HepG2 (cell line): ENCODE results near the gene TKTL1. TPM values are rescaled to one million over a fixed set of nuclear protein-coding genes. Genes with fewer than 3 reads are reported as not detected.

Experiments used
- CC2D1A ChIP-seq: sonication (generic); formaldehyde crosslinking; IDR thresholded peaks from 2 replicates; pipeline ENCODE4 v1.8.1; 2023; ENCODE audit warnings: mild to moderate bottlenecking, missing genetic modification reagents
- ESRRA ChIP-seq: sonication (generic); formaldehyde crosslinking; IDR thresholded peaks from 2 replicates; pipeline ENCODE4 v1.5.1; 2020; ENCODE audit warnings: mild to moderate bottlenecking, low read depth, missing genetic modification reagents
- GATAD1 ChIP-seq: IDR thresholded peaks from 2 replicates; pipeline ENCODE4 v1.6.1; 2016; ENCODE audit warnings: missing genetic modification reagents, missing compliant biosample characterization
- HOXA9 ChIP-seq: sonication (generic); formaldehyde crosslinking; IDR thresholded peaks from 2 replicates; pipeline ENCODE4 v1.8.1; 2022; ENCODE audit warnings: missing genetic modification reagents, mild to moderate bottlenecking, moderate library complexity, borderline replicate concordance
- MAFK ChIP-seq, 2 experiments: IDR thresholded peaks in 1 of 2; conservative IDR thresholded peaks in 1 of 2; 2 replicates each; pipeline ENCODE4 v1.6.1; 2011; ENCODE audit warnings: improper control_type of control experiment in 2 of 2, low read length in 2 of 2
- MAZ ChIP-seq, 2 experiments: sonication (generic) in 1 of 2; formaldehyde crosslinking in 1 of 2; IDR thresholded peaks; 2 replicates each; pipeline versions ENCODE4 v1.5.0 to v1.6.1; 2012 to 2020; ENCODE audit warnings: low read depth in 2 of 2, mild to moderate bottlenecking in 2 of 2, borderline replicate concordance in 1 of 2, improper control_type of control experiment in 1 of 2, low read length in 1 of 2, missing genetic modification reagents in 1 of 2, moderate library complexity in 1 of 2
- MXD4 ChIP-seq: IDR thresholded peaks from 2 replicates; pipeline ENCODE4 v1.6.1; 2016; ENCODE audit warnings: mild to moderate bottlenecking, missing biosample characterization, missing genetic modification reagents
- NFYB ChIP-seq: sonication (generic); formaldehyde crosslinking; IDR thresholded peaks from 2 replicates; pipeline ENCODE4 v1.4.0; 2020; ENCODE audit warnings: missing genetic modification reagents
- PHF21A ChIP-seq: sonication (generic); formaldehyde crosslinking; IDR thresholded peaks from 2 replicates; pipeline ENCODE4 v1.5.0; 2020; ENCODE audit warnings: mild to moderate bottlenecking, missing genetic modification reagents
- XRCC5 ChIP-seq: fragments of 200-400 bp; formaldehyde crosslinking; optimal IDR thresholded peaks from 2 replicates; pipeline ENCODE3; 2017; ENCODE audit warnings: mild to moderate bottlenecking, low read length
- ZBTB2 ChIP-seq: sonication (generic); formaldehyde crosslinking; IDR thresholded peaks from 2 replicates; pipeline ENCODE4 v1.8.0; 2022; ENCODE audit warnings: low read depth, missing genetic modification reagents
- ZFX ChIP-seq: sonication (generic); formaldehyde crosslinking; IDR thresholded peaks from 2 replicates; pipeline ENCODE4 v1.4.0; 2020; ENCODE audit warnings: mild to moderate bottlenecking, low read depth, missing genetic modification reagents, moderate library complexity
- ZNF143 ChIP-seq: sonication (generic); formaldehyde crosslinking; IDR thresholded peaks from 2 replicates; pipeline ENCODE4 v1.4.0; 2020; ENCODE audit warnings: missing genetic modification reagents
- ZNF20 ChIP-seq: sonication (generic); formaldehyde crosslinking; IDR thresholded peaks from 2 replicates; pipeline ENCODE4 v1.4.0; 2020; ENCODE audit warnings: mild to moderate bottlenecking, moderate library complexity, missing genetic modification reagents
- polyA plus RNA-seq, 8 experiments: library from polyadenylated mRNA; depleted of rRNA in 3 of 8; stranded (reverse) in 7 of 8; unstranded in 1 of 8; fragments of >200 nt; fragmentation: Illumina TruSeq in 4 of 8; extraction: Trizol in 4 of 8; gene quantifications; 2 replicates each; pipeline versions ENCODE4 v1.2.1 to v1.2.3, GENCODE V29; 2011 to 2016; ENCODE audit warnings: low read depth in 4 of 8, missing spikeins in 1 of 8, mixed read lengths in 1 of 8; ENCODE audit not compliant: insufficient read depth in 1 of 8
- total RNA-seq, 5 experiments: library from RNA; depleted of rRNA; stranded (reverse); fragments of >200 nt; fragmentation: Illumina TruSeq; extraction: Trizol; gene quantifications; 2 replicates each; pipeline ENCODE4 v1.2.3, GENCODE V29; 2016; ENCODE audit warnings: low read depth in 1 of 5
- TF ChIP-seq, protein P1 (sequence below): sonication (generic); formaldehyde crosslinking; IDR thresholded peaks from 2 replicates; pipeline ENCODE4 v1.8.1; 2023; ENCODE audit warnings: mild to moderate bottlenecking, missing genetic modification reagents
- TF ChIP-seq, protein P2 (sequence below): fragments of 450-650 bp; IDR thresholded peaks from 2 replicates; pipeline ENCODE4 v1.6.1; 2016
- TF ChIP-seq, protein P3 (sequence below), 2 experiments: sonication (generic) in 1 of 2; formaldehyde crosslinking in 1 of 2; IDR thresholded peaks; 2 replicates each; pipeline versions ENCODE4 v1.6.1 to v1.9.0; 2014 to 2022; ENCODE audit warnings: antibody characterized with exemption in 1 of 2, borderline replicate concordance in 1 of 2, inconsistent platforms in 1 of 2, low read depth in 1 of 2, missing genetic modification reagents in 1 of 2

TKTL1 gene
- total and polyA plus RNA-seq, 2 of the 13 experiments (the other 11 are each of a cell fraction or from before 2014, with no cell fraction given), result not detected

- TF ChIP-seq, protein P1, sequence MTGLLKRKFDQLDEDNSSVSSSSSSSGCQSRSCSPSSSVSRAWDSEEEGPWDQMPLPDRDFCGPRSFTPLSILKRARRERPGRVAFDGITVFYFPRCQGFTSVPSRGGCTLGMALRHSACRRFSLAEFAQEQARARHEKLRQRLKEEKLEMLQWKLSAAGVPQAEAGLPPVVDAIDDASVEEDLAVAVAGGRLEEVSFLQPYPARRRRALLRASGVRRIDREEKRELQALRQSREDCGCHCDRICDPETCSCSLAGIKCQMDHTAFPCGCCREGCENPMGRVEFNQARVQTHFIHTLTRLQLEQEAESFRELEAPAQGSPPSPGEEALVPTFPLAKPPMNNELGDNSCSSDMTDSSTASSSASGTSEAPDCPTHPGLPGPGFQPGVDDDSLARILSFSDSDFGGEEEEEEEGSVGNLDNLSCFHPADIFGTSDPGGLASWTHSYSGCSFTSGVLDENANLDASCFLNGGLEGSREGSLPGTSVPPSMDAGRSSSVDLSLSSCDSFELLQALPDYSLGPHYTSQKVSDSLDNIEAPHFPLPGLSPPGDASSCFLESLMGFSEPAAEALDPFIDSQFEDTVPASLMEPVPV (CRISPR knock-in tag), result no peak
- no peak for TF ChIP-seq CC2D1A
- TF ChIP-seq, protein P2, sequence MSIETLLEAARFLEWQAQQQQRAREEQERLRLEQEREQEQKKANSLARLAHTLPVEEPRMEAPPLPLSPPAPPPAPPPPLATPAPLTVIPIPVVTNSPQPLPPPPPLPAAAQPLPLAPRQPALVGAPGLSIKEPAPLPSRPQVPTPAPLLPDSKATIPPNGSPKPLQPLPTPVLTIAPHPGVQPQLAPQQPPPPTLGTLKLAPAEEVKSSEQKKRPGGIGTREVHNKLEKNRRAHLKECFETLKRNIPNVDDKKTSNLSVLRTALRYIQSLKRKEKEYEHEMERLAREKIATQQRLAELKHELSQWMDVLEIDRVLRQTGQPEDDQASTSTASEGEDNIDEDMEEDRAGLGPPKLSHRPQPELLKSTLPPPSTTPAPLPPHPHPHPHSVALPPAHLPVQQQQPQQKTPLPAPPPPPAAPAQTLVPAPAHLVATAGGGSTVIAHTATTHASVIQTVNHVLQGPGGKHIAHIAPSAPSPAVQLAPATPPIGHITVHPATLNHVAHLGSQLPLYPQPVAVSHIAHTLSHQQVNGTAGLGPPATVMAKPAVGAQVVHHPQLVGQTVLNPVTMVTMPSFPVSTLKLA, result peak; percentile 8; the same call in 1 of the 2 replicates
- no peak for TF ChIP-seq MAFK (conservative IDR thresholded peaks at IDR 0.05 in 1 of 2, IDR thresholded peaks at IDR 0.05 in 1 of 2; ENCODE audit: low read length in 2 of 2)
- peak; percentile 34; the same call in 1 of the 2 replicates for TF ChIP-seq PHF21A
- TF ChIP-seq HOXA9 (CRISPR knock-in tag), result no peak
- peak; percentile 80 for TF ChIP-seq NFYB (CRISPR knock-in tag)
- no peak for TF ChIP-seq ESRRA
- peak; percentile 43; the same call in 1 of the 2 replicates for TF ChIP-seq ZBTB2 (CRISPR knock-in tag)
- TF ChIP-seq ZNF143 (CRISPR knock-in tag), result no peak
- TF ChIP-seq, protein P3, sequence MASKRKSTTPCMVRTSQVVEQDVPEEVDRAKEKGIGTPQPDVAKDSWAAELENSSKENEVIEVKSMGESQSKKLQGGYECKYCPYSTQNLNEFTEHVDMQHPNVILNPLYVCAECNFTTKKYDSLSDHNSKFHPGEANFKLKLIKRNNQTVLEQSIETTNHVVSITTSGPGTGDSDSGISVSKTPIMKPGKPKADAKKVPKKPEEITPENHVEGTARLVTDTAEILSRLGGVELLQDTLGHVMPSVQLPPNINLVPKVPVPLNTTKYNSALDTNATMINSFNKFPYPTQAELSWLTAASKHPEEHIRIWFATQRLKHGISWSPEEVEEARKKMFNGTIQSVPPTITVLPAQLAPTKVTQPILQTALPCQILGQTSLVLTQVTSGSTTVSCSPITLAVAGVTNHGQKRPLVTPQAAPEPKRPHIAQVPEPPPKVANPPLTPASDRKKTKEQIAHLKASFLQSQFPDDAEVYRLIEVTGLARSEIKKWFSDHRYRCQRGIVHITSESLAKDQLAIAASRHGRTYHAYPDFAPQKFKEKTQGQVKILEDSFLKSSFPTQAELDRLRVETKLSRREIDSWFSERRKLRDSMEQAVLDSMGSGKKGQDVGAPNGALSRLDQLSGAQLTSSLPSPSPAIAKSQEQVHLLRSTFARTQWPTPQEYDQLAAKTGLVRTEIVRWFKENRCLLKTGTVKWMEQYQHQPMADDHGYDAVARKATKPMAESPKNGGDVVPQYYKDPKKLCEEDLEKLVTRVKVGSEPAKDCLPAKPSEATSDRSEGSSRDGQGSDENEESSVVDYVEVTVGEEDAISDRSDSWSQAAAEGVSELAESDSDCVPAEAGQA (IDR thresholded peaks at IDR 0.05; ENCODE audit: low read depth), result peak; percentile 92
- TF ChIP-seq, protein P3 (CRISPR knock-in tag; IDR thresholded peaks at IDR 0.05; ENCODE audit: borderline replicate concordance), result no peak
- no peak for TF ChIP-seq ZNF20
- TF ChIP-seq GATAD1 (CRISPR knock-in tag), result 0 out of 2 replicates have a peak, but pooled peaks have one; percentile 11
- TF ChIP-seq XRCC5, result no peak
- peak; percentile 81 for TF ChIP-seq ZFX (CRISPR knock-in tag)
- TF ChIP-seq MXD4 (CRISPR knock-in tag), result no peak
- no peak for TF ChIP-seq MAZ (IDR thresholded peaks at IDR 0.05; ENCODE audit: borderline replicate concordance, low read depth, low read length)
- 0 out of 2 replicates have a peak, but pooled peaks have one; percentile 18 for TF ChIP-seq MAZ (CRISPR knock-in tag; IDR thresholded peaks at IDR 0.05; ENCODE audit: low read depth)
These were observed 83.4 kb downstream of the TKTL1 start, which contains the start of gene EMD (continued) for GRCh38 chrX:154378799-154379568.
